Activated CD4-positive, CD25-positive, alpha-beta regulatory T cell treated with anti-CD3 and anti-CD28 coated beads, Interleukin-2, amount 50 U/mL, for 24 hours (primary cell): Measurements from ENCODE around the gene SP1.
"Not testable (repeated sequence)": the region's sequence is repeated elsewhere in the genome, so short reads cannot be mapped to it uniquely, and the experiment has no call there.

Experiments used
- ATAC-seq, 2 donors: fragments of 150-1000 bp; cut with Tn5 transposase; one replicate each; pipeline ENCODE4 v1.10.0; 2021; ENCODE audit warnings: mild to moderate bottlenecking in 1 of 2, moderate library complexity in 1 of 2

Gene SP1

GRCh38 chr12:53380104-53380793, at the start of gene SP1:
TSS of gene SP1 (plus strand) at chr12:53380176. CDS start at chr12:53380292, 116 bp downstream.
- ATAC-seq: peak; percentile 36 to 40

- ATAC-seq: no peak
Measured at GRCh38 chr12:53330671-53331070, 49.3 kb upstream of the SP1 start.

GRCh38 chr12:53332339-53332738, 47.6 kb upstream of the SP1 start:
- not testable (repeated sequence) for ATAC-seq

- no peak for ATAC-seq
Measured at GRCh38 chr12:53332744-53333143, 47.2 kb upstream of the SP1 start.

GRCh38 chr12:53333289-53333688, 46.7 kb upstream of the SP1 start:
- no peak for ATAC-seq

GRCh38 chr12:53333845-53334244, 46.1 kb upstream of the SP1 start:
- no peak for ATAC-seq

- ATAC-seq: no peak
Measured at GRCh38 chr12:53334822-53335221, 45.2 kb upstream of the SP1 start.

GRCh38 chr12:53336181-53336681, 43.7 kb upstream of the SP1 start, which contains the start of gene SP7:
TSS of gene SP7 (minus strand) at chr12:53336354. CDS start at chr12:53335646, 708 bp downstream.
- no peak for ATAC-seq

- ATAC-seq: no peak
Measured at GRCh38 chr12:53338017-53338416, 42.0 kb upstream of the SP1 start.

- no peak for ATAC-seq
Measured at GRCh38 chr12:53338916-53339315, 41.1 kb upstream of the SP1 start.

- no peak for ATAC-seq
Measured at GRCh38 chr12:53340398-53340797, 39.6 kb upstream of the SP1 start.

GRCh38 chr12:53343449-53343848, 36.5 kb upstream of the SP1 start:
- ATAC-seq: no peak

- no peak for ATAC-seq
Measured at GRCh38 chr12:53343969-53344368, 36.0 kb upstream of the SP1 start.

- ATAC-seq: peak in 1 of 2 donors; percentile 12
Measured at GRCh38 chr12:53344487-53344823, 35.5 kb upstream of the SP1 start.

- ATAC-seq: peak; percentile 79 to 82
Measured at GRCh38 chr12:53344824-53345485, 35.0 kb upstream of the SP1 start.

GRCh38 chr12:53345486-53346188, 34.3 kb upstream of the SP1 start:
- ATAC-seq: peak in 1 of 2 donors; percentile 3

- no peak for ATAC-seq
Measured at GRCh38 chr12:53346491-53346890, 33.5 kb upstream of the SP1 start.

- ATAC-seq: no peak
Measured at GRCh38 chr12:53347905-53348304, 32.1 kb upstream of the SP1 start.

GRCh38 chr12:53352331-53353256, 27.4 kb upstream of the SP1 start:
- peak; percentile 99 for ATAC-seq

GRCh38 chr12:53353257-53353655, 26.7 kb upstream of the SP1 start:
- ATAC-seq: no peak

- no peak for ATAC-seq
Measured at GRCh38 chr12:53355121-53355520, 24.9 kb upstream of the SP1 start.

- no peak for ATAC-seq
Measured at GRCh38 chr12:53358836-53359419, 21.0 kb upstream of the SP1 start.
